Endothelial cell of umbilical vein (primary cell): ENCODE data around the gene LCT. TPM values are rescaled to one million over a fixed set of nuclear protein-coding genes. Genes with fewer than 3 reads are reported as not detected.

Experiments
- BruUV-seq: library from RNA; stranded (reverse); fragments of 400-500 nt; replicated peaks from 2 replicates; lab custom pipeline; 2021; lab: Mats Ljungman, UMichigan
- CTCF ChIA-PET: fragments of 300-600, 350-600 bp; sonication (Branson Sonifier 250); formaldehyde crosslinking; loops from one replicate; lab custom pipeline; 2021; ENCODE audit warnings: antibody characterized with exemption, inconsistent platforms; lab: Charles Lee
- POLR2A ChIA-PET: fragments of 300-600, 350-600 bp; sonication (Branson Sonifier 250); formaldehyde crosslinking; loops from one replicate; lab custom pipeline; 2021; ENCODE audit warnings: antibody characterized with exemption, inconsistent platforms; lab: Charles Lee
- DNase-seq: peaks from one replicate; pipeline ENCODE4 v3.0.0-alpha.2; 2011; ENCODE audit warnings: low read depth, low spot score
- FAIRE-seq: peaks from 2 replicates; lab custom pipeline; 2011; peaks lifted over from hg19 to GRCh38; lab: Jason Lieb, UNC
- H2AFZ ChIP-seq: 2 replicates; pipeline ENCODE4 v1.6.0; 2012; ENCODE audit warnings: low read depth, low read length, control low read depth, inconsistent platforms
- H3K27ac ChIP-seq: 2 replicates; pipeline ENCODE4 v1.5.1; 2011; ENCODE audit warnings: low read depth, mild to moderate bottlenecking, control low read depth, low read length, moderate library complexity; ENCODE audit not compliant: insufficient read depth
- H3K27me3 ChIP-seq, 2 experiments: 2 replicates each; pipeline versions ENCODE4 v1.6.0 to v1.6.1; 2011; ENCODE audit warnings: low read length in 2 of 2, mixed read lengths in 1 of 2; ENCODE audit not compliant: control insufficient read depth in 2 of 2, insufficient read depth in 2 of 2
- H3K36me3 ChIP-seq, 2 experiments: 2 replicates in 1 of 2; 3 replicates in 1 of 2; pipeline ENCODE4 v1.5.1; 2011; ENCODE audit warnings: low read length in 2 of 2, mild to moderate bottlenecking in 1 of 2, moderate library complexity in 1 of 2; ENCODE audit not compliant: control insufficient read depth in 2 of 2, insufficient read depth in 2 of 2; ENCODE audit errors: extremely low read depth in 1 of 2
- H3K4me1 ChIP-seq: 3 replicates; pipeline ENCODE4 v1.5.1; 2011; ENCODE audit warnings: mild to moderate bottlenecking, low read length; ENCODE audit not compliant: control insufficient read depth, insufficient read depth; ENCODE audit errors: extremely low read depth
- H3K4me2 ChIP-seq: 2 replicates; pipeline ENCODE4 v1.6.1; 2011; ENCODE audit warnings: low read length, control low read depth, mixed read lengths; ENCODE audit not compliant: insufficient read depth
- H3K4me3 ChIP-seq, 3 experiments: fragments of 200-600 bp in 1 of 3; sonication (generic), shearing (Covaris generic) in 1 of 3; replicated peaks in 1 of 3; 2 replicates each; pipeline ENCODE4 v1.5.1; 2011 to 2016; ENCODE audit warnings: control low read depth in 3 of 3, low read length in 3 of 3, mild to moderate bottlenecking in 2 of 3, inconsistent platforms in 1 of 3, low read depth in 1 of 3, moderate library complexity in 1 of 3; ENCODE audit not compliant: insufficient read depth in 1 of 3
- H3K79me2 ChIP-seq: 2 replicates; pipeline ENCODE4 v1.6.0; 2012; ENCODE audit warnings: low read length, inconsistent platforms; ENCODE audit not compliant: control insufficient read depth, insufficient read depth
- H3K9ac ChIP-seq: replicated peaks from 2 replicates; pipeline ENCODE3; 2011; ENCODE audit warnings: low read length, control low read depth; ENCODE audit not compliant: insufficient read depth; ENCODE audit errors: extremely low read depth
- H3K9me1 ChIP-seq: replicated peaks from 3 replicates; pipeline ENCODE4 v1.6.0; 2011; ENCODE audit warnings: mild to moderate bottlenecking, low read length; ENCODE audit not compliant: control insufficient read depth, insufficient read depth; ENCODE audit errors: extremely low read depth
- H3K9me3 ChIP-seq: replicated peaks from 2 replicates; pipeline ENCODE4 v1.5.1; 2012; ENCODE audit warnings: low read length, inconsistent platforms; ENCODE audit not compliant: control insufficient read depth, insufficient read depth
- H4K20me1 ChIP-seq: replicated peaks from 2 replicates; pipeline ENCODE3; 2011; ENCODE audit warnings: mild to moderate bottlenecking, low read length; ENCODE audit not compliant: control insufficient read depth, insufficient read depth; ENCODE audit errors: extremely low read depth
- JUN ChIP-seq: IDR thresholded peaks from 2 replicates; pipeline ENCODE4 v1.6.1; 2011; ENCODE audit warnings: borderline replicate concordance, low read depth; ENCODE audit not compliant: insufficient read length, insufficient read depth
- POLR2A ChIP-seq: IDR thresholded peaks from 2 replicates; pipeline ENCODE4 v1.6.1; 2012; ENCODE audit warnings: low read depth, mild to moderate bottlenecking, control low read depth, low read length
- POLR2AphosphoS5 ChIP-seq: IDR thresholded peaks from 2 replicates; pipeline ENCODE4 v1.6.1; 2012; ENCODE audit warnings: low read depth, mild to moderate bottlenecking, control low read depth, low read length, moderate library complexity; ENCODE audit not compliant: insufficient read depth
- dilution Hi-C: fragments of 300-500 bp; cut with MboI; formaldehyde crosslinking; loops from one replicate; pipeline ENCODE4 v1.15.0; 2019; ENCODE audit warnings: low sequenced_read_pairs; ENCODE audit not compliant: extremely low pct_ligation_motif_present
- intact Hi-C: fragments of 100-400 bp; cut with micrococcal nuclease; formaldehyde crosslinking; loops from one replicate; pipeline ENCODE4 v1.10.0; 2022
- polyA plus RNA-seq, 4 experiments: library from polyadenylated mRNA; depleted of rRNA in 3 of 4; stranded (reverse) in 3 of 4; unstranded in 1 of 4; fragments of >200 nt; gene quantifications; 2 replicates each; pipeline versions ENCODE4 v1.2.1 to v1.2.3, GENCODE V29; 2011 to 2012; ENCODE audit warnings: missing spikeins in 1 of 4
- total RNA-seq: library from RNA; stranded (reverse); gene quantifications from 2 replicates; pipeline ENCODE4 v1.2.3, GENCODE V29; 2021
- TF ChIP-seq, protein P1 (sequence below): IDR thresholded peaks from 2 replicates; pipeline ENCODE4 v1.6.1; 2011; ENCODE audit not compliant: insufficient read depth, insufficient read length
- TF ChIP-seq, protein P2 (sequence below), 2 donors: IDR thresholded peaks; 1 replicate in 1 of 2; 2 replicates in 1 of 2; pipeline ENCODE4 v1.5.1; 2011; ENCODE audit warnings: low read length in 2 of 2, mild to moderate bottlenecking in 2 of 2, moderate library complexity in 2 of 2, control low read depth in 1 of 2, inconsistent platforms in 1 of 2, low read depth in 1 of 2; ENCODE audit not compliant: insufficient read depth in 1 of 2; ENCODE audit errors: extremely low read depth in 1 of 2

Gene LCT
- total and polyA plus RNA-seq, 2 donors (not counting 3 experiments of a cell fraction or from before 2014, with no cell fraction given): 0.07 TPM; not detected in 1

DNA sequence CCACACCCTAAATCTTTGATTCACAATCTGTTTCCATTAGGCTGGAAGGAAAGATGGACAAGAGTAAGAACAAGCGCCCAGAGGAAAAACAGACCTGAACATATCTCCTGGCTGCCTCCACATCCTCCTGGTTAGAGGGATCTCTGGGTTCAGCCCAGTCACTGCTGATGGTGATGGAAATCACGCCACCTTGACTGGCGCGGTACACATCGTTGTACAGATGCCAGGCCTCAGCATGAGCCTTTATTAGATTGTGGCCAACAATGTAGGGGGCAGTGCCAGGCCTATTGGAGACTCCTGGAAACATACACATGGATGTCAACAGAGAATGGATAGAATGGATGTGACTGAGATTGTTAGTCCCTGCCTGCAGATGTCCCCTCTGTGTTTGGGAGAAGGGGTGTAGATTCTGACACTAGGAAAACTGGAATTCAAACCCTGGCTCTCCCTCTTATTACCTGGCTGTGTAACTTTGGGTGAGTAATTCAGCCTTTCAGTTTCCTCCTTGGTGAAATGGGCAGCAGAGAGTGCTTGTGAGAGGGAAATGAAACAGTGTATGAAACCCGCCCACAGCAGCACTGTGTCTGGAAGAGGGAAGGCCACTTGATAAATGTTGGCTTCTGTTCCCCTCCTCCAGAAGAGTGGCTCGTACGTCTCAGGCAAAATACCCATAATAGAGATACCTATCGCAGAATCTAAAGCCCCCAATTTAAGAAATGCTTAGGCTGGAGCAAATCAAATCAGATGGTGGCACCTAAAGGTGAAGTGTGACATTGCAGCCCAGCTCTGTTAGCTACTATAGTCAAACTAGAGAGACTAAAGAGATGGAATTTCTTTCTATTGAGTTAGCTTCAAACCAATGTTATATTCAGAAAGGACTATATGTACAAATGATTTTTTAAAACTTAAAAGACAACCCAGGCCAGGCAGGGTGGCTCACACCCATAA lies 36.2 kb downstream of the LCT start:
- H3K27ac ChIP-seq: no peak overlapping the region
- ChIA-PET CTCF (no interaction called here), POLR2A (no interaction called here)
- no peak overlapping the region for H3K4me2 ChIP-seq
- no peak overlapping the region for H3K9ac ChIP-seq
- no peaks in the 10 kb centered on the region for H3K79me2 ChIP-seq
- H3K9me3 ChIP-seq: no peaks in the 10 kb centered on the region
- no peaks in the 10 kb centered on the region for H3K9me1 ChIP-seq
- no peak overlapping the region for H3K4me3 ChIP-seq
- H2AFZ ChIP-seq: no peak overlapping the region
- H4K20me1 ChIP-seq: no peaks in the 10 kb centered on the region
- DNase-seq: no peak
- BruUV-seq: no TSS peak
- TF ChIP-seq, protein P1, sequence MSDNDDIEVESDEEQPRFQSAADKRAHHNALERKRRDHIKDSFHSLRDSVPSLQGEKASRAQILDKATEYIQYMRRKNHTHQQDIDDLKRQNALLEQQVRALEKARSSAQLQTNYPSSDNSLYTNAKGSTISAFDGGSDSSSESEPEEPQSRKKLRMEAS: no peak
- TF ChIP-seq POLR2AphosphoS5 (no peak), JUN (no peak), POLR2A (no peak)
- TF ChIP-seq, protein P2, sequence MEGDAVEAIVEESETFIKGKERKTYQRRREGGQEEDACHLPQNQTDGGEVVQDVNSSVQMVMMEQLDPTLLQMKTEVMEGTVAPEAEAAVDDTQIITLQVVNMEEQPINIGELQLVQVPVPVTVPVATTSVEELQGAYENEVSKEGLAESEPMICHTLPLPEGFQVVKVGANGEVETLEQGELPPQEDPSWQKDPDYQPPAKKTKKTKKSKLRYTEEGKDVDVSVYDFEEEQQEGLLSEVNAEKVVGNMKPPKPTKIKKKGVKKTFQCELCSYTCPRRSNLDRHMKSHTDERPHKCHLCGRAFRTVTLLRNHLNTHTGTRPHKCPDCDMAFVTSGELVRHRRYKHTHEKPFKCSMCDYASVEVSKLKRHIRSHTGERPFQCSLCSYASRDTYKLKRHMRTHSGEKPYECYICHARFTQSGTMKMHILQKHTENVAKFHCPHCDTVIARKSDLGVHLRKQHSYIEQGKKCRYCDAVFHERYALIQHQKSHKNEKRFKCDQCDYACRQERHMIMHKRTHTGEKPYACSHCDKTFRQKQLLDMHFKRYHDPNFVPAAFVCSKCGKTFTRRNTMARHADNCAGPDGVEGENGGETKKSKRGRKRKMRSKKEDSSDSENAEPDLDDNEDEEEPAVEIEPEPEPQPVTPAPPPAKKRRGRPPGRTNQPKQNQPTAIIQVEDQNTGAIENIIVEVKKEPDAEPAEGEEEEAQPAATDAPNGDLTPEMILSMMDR (IDR thresholded peaks at IDR 0.05; ENCODE audit: extremely low read depth in 1 of 2, insufficient read depth in 1 of 2, low read depth in 1 of 2, low read length in 2 of 2): no peak
- H3K36me3 ChIP-seq: no peaks in the 10 kb centered on the region
- intact Hi-C loops (no loop called here), dilution Hi-C loops (no loop called here)
- FAIRE-seq: no peak
- peaks cover 0 to 2% of the 10 kb centered on the region in 2 experiments for H3K27me3 ChIP-seq
- no peaks in the 10 kb centered on the region for H3K4me1 ChIP-seq
